B cell (primary cell): ENCODE measurements around the gene SCP2. TPM values are rescaled to one million over a fixed set of nuclear protein-coding genes. Genes with fewer than 3 reads are reported as not detected.

ENCODE experiments used
- ATAC-seq: fragments of 200-7000 bp; cut with Tn5 transposase; one replicate; pipeline ENCODE4 v1.10.0; 2021; ENCODE audit warnings: low read depth, mild to moderate bottlenecking, moderate number of reproducible peaks, moderate library complexity
- CTCF ChIA-PET: fragments of 350-600 bp; sonication (Branson Sonifier 250); formaldehyde crosslinking; loops from one replicate; lab custom pipeline; 2021; ENCODE audit warnings: antibody characterized with exemption, inconsistent platforms; lab: Charles Lee
- POLR2A ChIA-PET: fragments of 350-600 bp; sonication (Branson Sonifier 250); formaldehyde crosslinking; loops from one replicate; lab custom pipeline; 2021; ENCODE audit warnings: antibody characterized with exemption; lab: Charles Lee
- DNase-seq: peaks from one replicate; pipeline ENCODE4 v3.0.0; 2013
- H2AFZ ChIP-seq: 2 replicates; pipeline ENCODE4 v1.6.1; 2012; ENCODE audit warnings: mild to moderate bottlenecking, low read depth, low read length; ENCODE audit not compliant: insufficient read depth, poor library complexity, severe bottlenecking
- H3K27ac ChIP-seq, 2 donors: 1 replicate in 1 of 2; 2 replicates in 1 of 2; pipeline ENCODE4 v1.5.1; 2012 to 2013; ENCODE audit warnings: low read length in 2 of 2, mild to moderate bottlenecking in 2 of 2, moderate library complexity in 1 of 2
- H3K27me3 ChIP-seq, 4 experiments: fragments of 200-600 bp in 1 of 4; sonication (generic) in 1 of 4; replicated peaks in 1 of 4; 1 replicate in 2 of 4; 2 replicates in 2 of 4; pipeline versions ENCODE4 v1.6.1 to v1.7.0; 2013 to 2016; ENCODE audit warnings: low read length in 3 of 4, mild to moderate bottlenecking in 2 of 4, mixed read lengths in 1 of 4, moderate library complexity in 1 of 4; ENCODE audit not compliant: insufficient read depth in 4 of 4, control insufficient read depth in 3 of 4; ENCODE audit errors: control extremely low read depth in 1 of 4
- H3K36me3 ChIP-seq, 2 experiments: replicated peaks in 1 of 2; 1 replicate in 1 of 2; 2 replicates in 1 of 2; pipeline versions ENCODE4 v1.6.1 to v1.7.1; 2013; ENCODE audit warnings: low read length in 1 of 2; ENCODE audit not compliant: insufficient read depth in 2 of 2, control insufficient read depth in 1 of 2; ENCODE audit errors: control extremely low read depth in 1 of 2, extremely low read depth in 1 of 2
- H3K4me1 ChIP-seq, 2 donors: fragments of 200-600 bp in 1 of 2; sonication (generic) in 1 of 2; 1 replicate in 1 of 2; 2 replicates in 1 of 2; pipeline versions ENCODE4 v1.5.1 to v1.6.1; 2013 to 2017; ENCODE audit warnings: low read length in 2 of 2; ENCODE audit not compliant: control insufficient read depth in 2 of 2, insufficient read depth in 2 of 2
- H3K4me2 ChIP-seq: replicated peaks from 2 replicates; pipeline ENCODE3; 2012; ENCODE audit warnings: mild to moderate bottlenecking, low read depth, low read length; ENCODE audit not compliant: poor library complexity, severe bottlenecking
- H3K4me3 ChIP-seq, 5 experiments: fragments of 200-600 bp in 1 of 5; sonication (generic) in 1 of 5; 1 replicate in 3 of 5; 2 replicates in 2 of 5; pipeline versions ENCODE4 v1.5.1 to v1.7.0; 2011 to 2016; ENCODE audit warnings: low read length in 4 of 5, mild to moderate bottlenecking in 4 of 5, low read depth in 2 of 5, control low read depth in 1 of 5, moderate library complexity in 1 of 5; ENCODE audit not compliant: insufficient read depth in 1 of 5; ENCODE audit errors: control extremely low read depth in 1 of 5, extremely low read depth in 1 of 5
- H3K79me2 ChIP-seq: fragments of 200-600 bp; sonication (generic); one replicate; pipeline ENCODE4 v1.6.0; 2016; ENCODE audit warnings: low read length; ENCODE audit not compliant: control insufficient read depth, insufficient read depth
- H3K9ac ChIP-seq: fragments of 200-600 bp; sonication (generic); 2 replicates; pipeline ENCODE4 v1.6.1; 2017; ENCODE audit warnings: mild to moderate bottlenecking, low read length, moderate library complexity
- H3K9me3 ChIP-seq, 3 donors: one replicate each; pipeline versions ENCODE4 v1.6.1 to v1.7.1; 2013; ENCODE audit warnings: low read length in 2 of 3; ENCODE audit not compliant: control insufficient read depth in 2 of 3, insufficient read depth in 1 of 3; ENCODE audit errors: control extremely low read depth in 1 of 3
- H4K20me1 ChIP-seq: 2 replicates; pipeline ENCODE4 v1.6.0; 2012; ENCODE audit warnings: mild to moderate bottlenecking, low read length; ENCODE audit not compliant: insufficient read depth, control insufficient read depth, poor library complexity, severe bottlenecking
- H3K27ac Mint-ChIP-seq: one replicate; pipeline ENCODE4 v1.8.0; 2021; ENCODE audit warnings: mixed read lengths
- H3K27me3 Mint-ChIP-seq: one replicate; pipeline ENCODE4 v1.8.0; 2021; ENCODE audit warnings: mixed read lengths
- H3K4me1 Mint-ChIP-seq: one replicate; pipeline ENCODE4 v1.8.0; 2021; ENCODE audit warnings: mixed read lengths
- H3K4me3 Mint-ChIP-seq: one replicate; pipeline ENCODE4 v1.8.0; 2021; ENCODE audit warnings: mixed read lengths
- H3K9me3 Mint-ChIP-seq: one replicate; pipeline ENCODE4 v1.8.0; 2022; ENCODE audit warnings: mixed read lengths; ENCODE audit not compliant: insufficient read depth
- CTCF ChIP-seq: fragments of 200-600 bp; IDR thresholded peaks from one replicate; pipeline ENCODE4 v1.8.0; 2022; ENCODE audit warnings: antibody characterized with exemption, mild to moderate bottlenecking
- EZH2 ChIP-seq: IDR thresholded peaks from 2 replicates; pipeline ENCODE4 v1.6.1; 2012; ENCODE audit warnings: borderline replicate concordance, low read depth, mild to moderate bottlenecking, moderate library complexity, low read length; ENCODE audit not compliant: insufficient read depth, poor library complexity, severe bottlenecking
- WGBS: methylation state at CpG from one replicate; pipeline ENCODE4 v1.1.5; 2013; ENCODE audit warnings: missing lambda C conversion rate; ENCODE audit not compliant: insufficient coverage; 5-methylcytosine and 5-hydroxymethylcytosine counted together
- intact Hi-C: fragments of 100-400 bp; cut with micrococcal nuclease; formaldehyde crosslinking; loops from one replicate; pipeline ENCODE4 v1.10.0; 2022
- polyA plus RNA-seq: library from polyadenylated mRNA; depleted of rRNA; stranded (reverse); fragments of >200 nt; gene quantifications from 2 replicates; pipeline ENCODE4 v1.2.3, GENCODE V29; 2012
- small RNA-seq: library from RNA; depleted of rRNA; stranded (forward); fragments of <200 nt; gene quantifications from one replicate; pipeline ENCODE3, GENCODE V24; 2012; ENCODE audit warnings: low replicate concordance, low read depth; ENCODE audit not compliant: insufficient read length
- total RNA-seq, 2 donors: library from RNA; stranded (reverse); fragments of 120-200 nt in 1 of 2; gene quantifications; 1 replicate in 1 of 2; 2 replicates in 1 of 2; pipeline versions ENCODE4 v1.2.3 to v1.2.4, GENCODE V29; 2013 to 2022

The SCP2 gene
- total and polyA plus RNA-seq, 2 donors (not counting 1 experiment from before 2014, with no cell fraction given), result 19.4 to 46.6 TPM

DNA sequence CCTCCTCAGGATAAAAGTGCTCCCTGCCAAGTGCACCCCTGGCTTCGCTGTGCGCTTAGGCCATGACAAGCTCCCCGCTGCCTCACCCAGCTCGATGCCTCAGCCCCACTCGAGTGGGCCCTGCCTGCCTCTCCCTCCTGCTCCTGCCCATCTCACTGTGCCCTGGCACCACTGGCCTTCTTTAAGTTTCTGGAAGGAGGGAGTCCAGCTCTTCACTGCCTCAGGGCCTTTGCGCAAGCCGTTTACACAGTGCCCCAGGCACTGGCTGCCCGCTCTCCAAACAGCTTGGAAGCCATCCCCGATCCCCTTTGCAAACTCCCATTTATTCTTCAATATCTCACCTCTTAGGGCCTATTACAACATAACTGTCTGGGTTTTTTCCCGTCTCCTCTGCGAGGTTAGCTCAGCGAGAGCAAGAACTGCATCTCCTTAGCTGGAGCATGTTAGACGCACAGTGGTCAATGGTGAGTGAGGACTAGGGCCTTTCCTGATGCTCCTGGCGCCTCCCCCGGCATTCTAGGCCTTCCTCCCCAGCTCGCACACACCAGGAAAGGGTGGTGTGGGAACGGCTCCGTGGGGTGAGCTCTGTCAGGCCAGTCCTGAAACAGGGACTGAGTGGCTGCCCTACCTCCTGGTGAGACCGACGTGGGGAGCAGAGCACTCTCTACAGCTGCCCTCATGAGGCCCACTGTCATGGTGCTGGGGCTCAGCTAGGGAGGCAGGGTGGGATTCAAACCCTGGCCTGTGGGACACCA, 166.9 kb downstream of the SCP2 start:
- intact Hi-C loops, result no loop called here
- no peaks in the 10 kb centered on the region for H3K79me2 ChIP-seq
- no peak overlapping the region for H2AFZ ChIP-seq
- H3K9me3 Mint-ChIP-seq, result no peaks in the 10 kb centered on the region
- no peak overlapping the region for H3K4me3 ChIP-seq
- no peaks in the 10 kb centered on the region for H3K27me3 Mint-ChIP-seq
- H3K9me3 ChIP-seq, result peaks cover 0 to 22% (median 0%) of the 10 kb centered on the region in 3 donors
- H4K20me1 ChIP-seq, result no peaks in the 10 kb centered on the region
- ChIA-PET POLR2A (no interaction called here), CTCF (no interaction called here)
- H3K4me1 ChIP-seq, result no peaks in the 10 kb centered on the region
- no peaks in the 10 kb centered on the region for H3K4me1 Mint-ChIP-seq
- no peak overlapping the region for H3K9ac ChIP-seq
- ATAC-seq, result no peak
- TF ChIP-seq EZH2, result no peak
- TF ChIP-seq CTCF, result no peak
- no peaks in the 10 kb centered on the region for H3K36me3 ChIP-seq
- no peak overlapping the region for H3K4me2 ChIP-seq
- no peak overlapping the region for H3K4me3 Mint-ChIP-seq
- no peak overlapping the region for H3K27ac Mint-ChIP-seq
- H3K27me3 ChIP-seq, result no peaks in the 10 kb centered on the region
- WGBS, result 89% methylated on average over 17 of the region's 20 CpGs
- DNase-seq, result no peak
- H3K27ac ChIP-seq, result no peak overlapping the region

DNA sequence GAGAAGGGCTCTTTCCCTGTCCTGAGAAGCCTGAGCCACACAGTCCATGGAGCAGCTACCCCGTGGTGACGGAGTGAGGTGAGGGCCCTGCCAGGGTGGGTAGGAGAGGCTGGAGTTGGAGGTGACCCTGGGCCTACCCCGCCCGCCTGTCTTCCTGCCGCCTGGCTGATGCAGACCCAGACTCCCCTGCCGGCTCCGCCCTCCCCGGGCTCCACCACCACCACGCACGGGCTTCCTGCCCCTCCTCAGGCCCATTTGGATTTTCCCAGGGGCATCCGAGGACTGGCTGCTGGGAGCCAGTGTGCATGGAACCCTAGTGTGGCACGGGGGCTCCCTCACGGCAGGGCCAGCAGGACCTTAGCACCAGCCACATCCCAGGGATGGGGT, 167.4 kb downstream of the SCP2 start:
- H3K4me2 ChIP-seq, result no peak overlapping the region
- no peak overlapping the region for H3K9ac ChIP-seq
- 89% methylated on average over 12 of the region's 13 CpGs for WGBS
- no peak overlapping the region for H3K4me3 ChIP-seq
- H4K20me1 ChIP-seq, result no peaks in the 10 kb centered on the region
- no peak for TF ChIP-seq CTCF
- TF ChIP-seq EZH2, result no peak
- H3K27ac ChIP-seq, result no peak overlapping the region
- H2AFZ ChIP-seq, result no peak overlapping the region
- Mint-ChIP-seq H3K4me1 (no peaks in the 10 kb centered on the region), H3K27ac (no peak overlapping the region), H3K9me3 (no peaks in the 10 kb centered on the region), H3K4me3 (no peak overlapping the region), H3K27me3 (no peaks in the 10 kb centered on the region)
- intact Hi-C loops, result no loop called here
- no peaks in the 10 kb centered on the region for H3K27me3 ChIP-seq
- H3K4me1 ChIP-seq, result no peaks in the 10 kb centered on the region
- ATAC-seq (no peak), DNase-seq (no peak)
- peaks cover 0 to 22% (median 0%) of the 10 kb centered on the region in 3 donors for H3K9me3 ChIP-seq
- POLR2A ChIA-PET, result no interaction called here
- no peaks in the 10 kb centered on the region for H3K79me2 ChIP-seq
- CTCF ChIA-PET, result no interaction called here
- H3K36me3 ChIP-seq, result no peaks in the 10 kb centered on the region

Small RNA genes within 50 kb of the gene (small RNA-seq; reads per million reads assigned to genes)
- not detected for gene AC099677.1
- gene AC099677.2, result not detected
- not detected for gene HIGD1AP11
- gene MIR1273F, result not detected
- gene MIR1273G, result not detected
- gene MIR5095, result not detected

Other genes with a start within 250 kb of the SCP2 start
- gene COA7, start 228.9 kb upstream of the SCP2 start, total RNA-seq, result 9.3 and 11.3 TPM in 2 replicates
- 1.3 and 2.2 TPM in 2 replicates for gene COA7, start 228.9 kb upstream of the SCP2 start, polyA plus RNA-seq
- 22.3 and 22.7 TPM in 2 replicates for gene ZYG11B, start 200.8 kb upstream of the SCP2 start, total RNA-seq
- gene ZYG11B, start 200.8 kb upstream of the SCP2 start, polyA plus RNA-seq, result 3.6 and 4.5 TPM in 2 replicates
- gene ZYG11A, start 84.5 kb upstream of the SCP2 start, total RNA-seq, result 1.5 and 1.7 TPM in 2 replicates
- 0.24 and 0.53 TPM in 2 replicates for gene ZYG11A, start 84.5 kb upstream of the SCP2 start, polyA plus RNA-seq
- gene ECHDC2, start 5.5 kb upstream of the SCP2 start, total RNA-seq, result 116 TPM in 2 replicates
- 106 and 121 TPM in 2 replicates for gene ECHDC2, start 5.5 kb upstream of the SCP2 start, polyA plus RNA-seq
- not detected in 2 replicates for gene PODN, start 134.9 kb downstream of the SCP2 start, total RNA-seq
- gene PODN, start 134.9 kb downstream of the SCP2 start, polyA plus RNA-seq, result not detected in 2 replicates
- not detected in 2 replicates for gene SLC1A7, start 215.4 kb downstream of the SCP2 start, total RNA-seq
- 0.04 and 0.10 TPM in 2 replicates for gene SLC1A7, start 215.4 kb downstream of the SCP2 start, polyA plus RNA-seq